ENCODE measurements around the gene SMG6.

DNA sequence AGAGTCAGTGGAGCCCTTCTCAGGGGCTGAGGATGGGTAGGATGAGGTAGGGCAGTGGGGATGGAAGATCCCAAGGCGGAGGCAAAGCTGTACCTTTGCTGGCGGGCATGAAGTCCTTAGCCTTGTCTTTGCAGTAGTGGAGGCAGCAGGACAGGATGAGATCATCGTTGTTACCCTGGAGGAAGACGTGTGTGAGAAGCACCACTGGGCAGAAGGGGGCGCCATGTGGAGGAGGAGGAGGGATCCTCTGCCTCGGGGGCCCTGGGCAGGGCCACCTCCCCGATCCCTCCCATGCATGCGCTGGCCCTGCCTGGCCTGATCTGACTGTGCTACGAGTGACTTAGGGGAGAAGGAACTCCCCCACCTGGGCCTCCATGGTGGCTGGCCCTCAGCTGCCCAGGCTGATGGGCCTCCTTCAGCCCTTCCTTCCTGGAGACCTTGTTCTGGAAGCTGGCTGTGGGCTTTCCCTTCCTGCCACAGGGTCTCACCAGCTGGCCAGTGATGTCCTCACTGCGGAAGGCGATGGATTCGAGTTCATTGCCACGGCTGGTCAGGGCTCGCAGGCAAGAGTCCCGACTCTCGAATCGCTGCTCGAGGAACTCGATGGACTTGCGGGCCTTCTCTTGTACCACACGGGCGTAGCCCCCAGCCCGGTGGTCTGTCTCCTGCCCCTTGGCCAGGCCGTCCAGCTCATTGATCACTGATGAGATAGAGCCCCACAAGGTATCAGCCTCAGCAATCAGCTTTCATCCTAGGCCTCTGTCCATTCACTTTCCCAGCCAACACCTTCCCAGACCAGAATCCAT lies 238.4 kb downstream of the SMG6 start:
- TF ChIP-seq EZH2phosphoT487 (IDR thresholded peaks at IDR 0.05; ENCODE audit: low read depth, severe bottlenecking, unreplicated experiment): no peak
- TF ChIP-seq, protein P1, sequence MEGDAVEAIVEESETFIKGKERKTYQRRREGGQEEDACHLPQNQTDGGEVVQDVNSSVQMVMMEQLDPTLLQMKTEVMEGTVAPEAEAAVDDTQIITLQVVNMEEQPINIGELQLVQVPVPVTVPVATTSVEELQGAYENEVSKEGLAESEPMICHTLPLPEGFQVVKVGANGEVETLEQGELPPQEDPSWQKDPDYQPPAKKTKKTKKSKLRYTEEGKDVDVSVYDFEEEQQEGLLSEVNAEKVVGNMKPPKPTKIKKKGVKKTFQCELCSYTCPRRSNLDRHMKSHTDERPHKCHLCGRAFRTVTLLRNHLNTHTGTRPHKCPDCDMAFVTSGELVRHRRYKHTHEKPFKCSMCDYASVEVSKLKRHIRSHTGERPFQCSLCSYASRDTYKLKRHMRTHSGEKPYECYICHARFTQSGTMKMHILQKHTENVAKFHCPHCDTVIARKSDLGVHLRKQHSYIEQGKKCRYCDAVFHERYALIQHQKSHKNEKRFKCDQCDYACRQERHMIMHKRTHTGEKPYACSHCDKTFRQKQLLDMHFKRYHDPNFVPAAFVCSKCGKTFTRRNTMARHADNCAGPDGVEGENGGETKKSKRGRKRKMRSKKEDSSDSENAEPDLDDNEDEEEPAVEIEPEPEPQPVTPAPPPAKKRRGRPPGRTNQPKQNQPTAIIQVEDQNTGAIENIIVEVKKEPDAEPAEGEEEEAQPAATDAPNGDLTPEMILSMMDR (IDR thresholded peaks at IDR 0.05; ENCODE audit: poor library complexity): peak; percentile 33

Data from hepatocyte (in vitro differentiated cells).